GM18511 (cell line): ENCODE data around the gene CSDE1.

Experiments
- ATAC-seq: cut with Tn5 transposase; IDR thresholded peaks from one replicate; pipeline ENCODE4 v1.9.1; 2021; ENCODE audit warnings: mild to moderate bottlenecking, moderate library complexity; ENCODE audit not compliant: unreplicated experiment

CSDE1 gene

GRCh38 chr1:114750780-114751179 is 7.0 kb downstream of the CSDE1 start:
- no peak for ATAC-seq

GRCh38 chr1:114749835-114750234 is 7.9 kb downstream of the CSDE1 start:
- ATAC-seq = no peak

- no peak for ATAC-seq
Measured at GRCh38 chr1:114746450-114747121, 11.2 kb downstream of the CSDE1 start.

DNA sequence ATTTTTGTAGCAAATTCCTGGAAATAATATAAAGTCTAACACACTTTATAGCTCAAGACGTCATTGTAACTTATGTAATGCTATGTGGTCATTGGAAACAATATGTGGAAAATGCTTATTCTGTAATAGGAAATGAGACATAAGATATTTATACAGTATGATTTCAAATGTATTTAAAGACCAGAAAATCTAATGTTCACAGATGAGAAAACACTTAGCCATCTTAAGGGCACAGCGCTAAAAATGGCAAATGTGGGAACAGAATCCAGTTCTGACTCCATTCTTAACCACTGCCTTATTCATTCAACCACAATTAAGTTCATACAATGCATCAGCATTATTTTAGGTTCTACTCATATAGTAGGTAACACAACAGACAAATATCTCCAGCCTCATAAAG is 12.5 kb downstream of the CSDE1 start:
- no peak for ATAC-seq

GRCh38 chr1:114741963-114742746 is 15.6 kb downstream of the CSDE1 start:
- ATAC-seq = no peak

DNA sequence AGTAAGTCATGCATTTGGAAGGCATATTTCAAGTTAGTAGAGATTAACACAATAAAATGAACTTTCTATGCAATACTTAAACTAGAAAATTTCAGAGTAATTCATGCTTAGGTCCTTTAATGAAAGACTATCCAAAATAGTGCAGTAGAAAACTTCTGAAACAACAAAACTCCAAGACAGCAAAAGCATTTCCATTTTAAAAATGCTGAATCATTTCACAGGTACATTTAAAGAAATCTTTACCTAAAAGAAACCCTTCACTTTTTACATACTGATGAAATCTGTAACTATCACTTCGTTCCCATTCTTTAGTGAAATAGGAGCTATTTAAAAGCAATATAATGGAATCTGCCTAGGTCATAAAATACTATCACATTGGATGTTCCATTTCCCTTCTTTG is 17.5 kb downstream of the CSDE1 start:
- ATAC-seq = no peak

DNA sequence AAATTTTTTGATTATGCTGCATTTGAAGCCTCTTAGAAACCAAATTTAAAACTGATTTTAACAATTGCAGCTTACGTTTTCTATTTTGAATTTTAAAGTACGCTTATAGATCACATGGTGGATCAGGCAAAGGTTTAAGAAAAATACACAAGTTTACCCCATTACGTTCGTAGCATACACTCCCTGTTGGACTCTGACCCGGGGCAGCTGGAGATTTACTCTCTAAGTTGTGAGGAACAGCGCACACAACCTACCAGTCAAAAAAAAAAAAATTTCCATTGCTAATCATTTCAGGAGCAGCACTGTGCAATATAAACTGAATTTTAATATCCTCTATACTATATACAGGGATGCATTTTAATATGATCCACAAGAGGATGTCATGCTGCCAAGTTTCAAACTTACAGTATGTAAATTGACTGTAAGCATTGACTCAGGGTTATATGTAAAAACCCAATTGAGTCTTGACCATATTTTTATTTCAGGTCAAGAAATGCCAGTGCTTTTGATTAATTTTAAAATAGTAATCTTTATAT is 20.4 kb downstream of the CSDE1 start:
- no peak for ATAC-seq

DNA sequence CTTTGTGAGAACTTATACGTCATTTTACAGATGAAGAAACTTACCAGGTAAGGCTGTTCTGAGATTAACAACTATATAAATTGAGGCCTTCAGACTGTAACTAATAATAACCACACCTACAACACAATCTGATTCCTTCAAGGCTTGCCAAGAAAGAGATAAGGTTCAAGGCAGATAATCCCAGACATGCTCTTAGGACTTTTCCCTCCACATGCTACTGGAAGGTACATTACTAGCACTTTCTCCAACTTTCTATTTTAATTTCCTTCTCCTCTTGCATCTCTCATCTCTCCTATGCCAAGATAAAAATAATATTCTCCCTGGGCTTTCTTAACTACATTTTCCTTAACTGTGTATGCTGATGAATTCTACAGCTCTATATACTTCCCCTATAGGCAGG is 22.3 kb downstream of the CSDE1 start:
- ATAC-seq = no peak

GRCh38 chr1:114729782-114730181 is 28.0 kb downstream of the CSDE1 start:
- ATAC-seq = no peak

DNA sequence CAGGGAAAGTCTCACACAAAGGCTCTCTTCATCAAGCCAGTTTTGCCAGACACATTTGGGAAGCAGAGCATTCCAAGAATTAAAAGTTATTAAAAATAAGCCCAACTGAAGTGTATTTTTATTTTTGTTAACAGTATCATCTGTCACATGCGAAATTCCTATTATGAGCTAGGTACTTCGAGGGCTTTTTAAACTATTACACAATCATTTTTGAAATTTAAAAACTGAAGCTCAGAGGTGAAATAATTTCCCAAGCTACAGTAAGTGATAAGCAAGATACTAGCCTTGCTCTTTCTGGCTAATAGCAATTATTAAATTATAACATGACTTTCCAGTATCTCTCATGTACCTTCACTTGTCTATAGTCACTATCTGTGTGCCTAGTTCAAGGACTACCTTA is 29.2 kb downstream of the CSDE1 start:
- no peak for ATAC-seq

GRCh38 chr1:114725230-114725629 is 32.6 kb downstream of the CSDE1 start:
- no peak for ATAC-seq

GRCh38 chr1:114723915-114724314 is 33.9 kb downstream of the CSDE1 start:
- no peak for ATAC-seq

- no peak for ATAC-seq
Measured at GRCh38 chr1:114723457-114723856, 34.3 kb downstream of the CSDE1 start.

- no peak for ATAC-seq
Measured at GRCh38 chr1:114720492-114720891, 37.3 kb downstream of the CSDE1 start.

GRCh38 chr1:114719424-114719787 is 38.4 kb downstream of the CSDE1 start:
- no peak for ATAC-seq

GRCh38 chr1:114718661-114719423 is 38.9 kb downstream of the CSDE1 start:
- no peak for ATAC-seq

DNA sequence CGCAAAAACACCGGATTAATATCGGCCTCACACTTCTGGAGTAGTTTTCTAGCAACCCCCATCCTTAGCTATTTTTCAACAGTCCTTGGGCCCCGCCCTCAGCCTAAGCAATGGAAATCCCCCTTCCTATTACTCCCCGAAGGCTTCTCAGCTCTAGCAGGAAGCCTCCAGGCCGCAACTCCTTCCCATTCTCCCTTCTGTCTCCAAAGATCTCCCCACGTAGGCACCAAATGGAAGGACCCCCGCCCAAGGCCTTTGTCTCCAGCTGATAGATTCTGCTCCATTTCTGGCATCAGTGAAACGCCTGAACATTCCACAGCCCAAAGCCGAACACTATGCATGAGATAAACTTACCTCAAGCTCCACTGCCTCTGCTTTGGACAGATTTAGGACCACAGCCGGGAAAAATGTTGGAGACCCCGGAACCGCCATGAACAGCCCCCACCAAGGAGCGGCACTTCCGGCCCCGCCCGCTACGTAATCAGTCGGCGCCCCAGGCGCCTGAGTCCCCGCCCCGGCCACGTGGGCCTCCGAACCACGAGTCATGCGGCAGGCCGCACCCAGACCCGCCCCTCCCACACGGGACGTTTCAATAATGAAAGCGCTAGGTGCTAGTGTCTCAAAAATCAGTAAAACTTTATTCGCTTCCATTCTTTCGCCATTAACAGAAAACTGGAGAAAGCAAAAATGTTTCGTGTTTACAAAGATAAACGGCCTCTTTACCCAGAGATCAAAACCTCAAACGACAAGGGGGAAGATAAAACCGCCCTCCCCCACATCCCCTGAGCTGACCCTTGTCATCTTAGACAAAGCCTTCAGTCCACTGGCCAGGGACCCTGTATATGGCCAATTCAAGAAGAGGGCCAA is 41.2 kb downstream of the CSDE1 start, which contains the start of gene NRAS:
TSS of gene NRAS (minus strand) at position 468 of the 867 bp plus-strand sequence. CDS start 611 bp downstream, outside the sequence.
- ATAC-seq = peak; percentile 94

DNA sequence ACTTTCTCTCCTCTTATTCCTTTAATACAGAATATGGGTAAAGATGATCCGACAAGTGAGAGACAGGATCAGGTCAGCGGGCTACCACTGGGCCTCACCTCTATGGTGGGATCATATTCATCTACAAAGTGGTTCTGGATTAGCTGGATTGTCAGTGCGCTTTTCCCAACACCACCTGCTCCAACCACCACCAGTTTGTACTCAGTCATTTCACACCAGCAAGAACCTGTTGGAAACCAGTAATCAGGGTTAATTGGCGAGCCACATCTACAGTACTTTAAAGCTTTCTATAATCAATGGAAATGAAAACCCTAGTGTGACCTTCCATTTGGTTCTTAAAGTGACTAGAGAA is 41.9 kb downstream of the CSDE1 start:
- no peak for ATAC-seq

GRCh38 chr1:114712977-114713376 is 44.8 kb downstream of the CSDE1 start:
- ATAC-seq = no peak

DNA sequence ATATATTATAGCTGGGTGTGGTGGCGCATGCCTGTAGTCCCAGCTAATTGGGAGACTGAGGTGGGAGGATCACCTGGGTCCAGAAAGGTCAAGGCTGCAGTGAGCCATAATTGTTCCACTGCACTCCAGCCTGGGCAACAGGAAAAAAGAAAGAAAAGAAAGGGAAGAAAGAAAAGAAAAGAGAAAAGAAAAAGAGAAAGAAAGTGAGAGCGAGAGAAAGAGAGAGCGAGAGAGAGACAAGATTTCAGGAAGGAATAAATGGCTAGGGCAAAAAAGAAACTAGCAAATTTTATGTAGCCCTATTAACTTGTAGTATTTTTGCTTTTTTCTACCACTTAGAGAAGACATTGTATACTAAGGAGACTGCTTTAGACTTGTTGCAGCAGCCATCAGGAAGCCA is 47.4 kb downstream of the CSDE1 start:
- ATAC-seq = no peak

GRCh38 chr1:114707604-114708003 is 50.2 kb downstream of the CSDE1 start:
- no peak for ATAC-seq
